ENCODE measurements around the gene ANKRD11. TPM values are rescaled to one million over a fixed set of nuclear protein-coding genes. Genes with fewer than 3 reads are reported as not detected.
A peak's percentile ranks its signal among the peaks of the same experiment; 100 is the strongest.

The ANKRD11 gene
- total and polyA plus RNA-seq, 8 donors = 90.7 to 123 (median 98.4) TPM

GRCh38 chr16:89273741-89274472, 216.5 kb downstream of the ANKRD11 start:
- DNase-seq (peak in 1 of 4 donors; percentile 59), ATAC-seq (no peak)
- H3K4me3 ChIP-seq = no peak overlapping the region
- H3K27me3 ChIP-seq = no peaks in the 10 kb centered on the region
- no peaks in the 10 kb centered on the region for H3K4me1 ChIP-seq
- peaks cover 0 to 100% of the 10 kb centered on the region in 2 donors for H3K36me3 ChIP-seq
- TF ChIP-seq, protein P1, sequence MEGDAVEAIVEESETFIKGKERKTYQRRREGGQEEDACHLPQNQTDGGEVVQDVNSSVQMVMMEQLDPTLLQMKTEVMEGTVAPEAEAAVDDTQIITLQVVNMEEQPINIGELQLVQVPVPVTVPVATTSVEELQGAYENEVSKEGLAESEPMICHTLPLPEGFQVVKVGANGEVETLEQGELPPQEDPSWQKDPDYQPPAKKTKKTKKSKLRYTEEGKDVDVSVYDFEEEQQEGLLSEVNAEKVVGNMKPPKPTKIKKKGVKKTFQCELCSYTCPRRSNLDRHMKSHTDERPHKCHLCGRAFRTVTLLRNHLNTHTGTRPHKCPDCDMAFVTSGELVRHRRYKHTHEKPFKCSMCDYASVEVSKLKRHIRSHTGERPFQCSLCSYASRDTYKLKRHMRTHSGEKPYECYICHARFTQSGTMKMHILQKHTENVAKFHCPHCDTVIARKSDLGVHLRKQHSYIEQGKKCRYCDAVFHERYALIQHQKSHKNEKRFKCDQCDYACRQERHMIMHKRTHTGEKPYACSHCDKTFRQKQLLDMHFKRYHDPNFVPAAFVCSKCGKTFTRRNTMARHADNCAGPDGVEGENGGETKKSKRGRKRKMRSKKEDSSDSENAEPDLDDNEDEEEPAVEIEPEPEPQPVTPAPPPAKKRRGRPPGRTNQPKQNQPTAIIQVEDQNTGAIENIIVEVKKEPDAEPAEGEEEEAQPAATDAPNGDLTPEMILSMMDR (IDR thresholded peaks at IDR 0.05) = no peak
- H3K9me3 ChIP-seq = no peaks in the 10 kb centered on the region
- intact Hi-C loops (cut with DNase I) = no loop called here
- H3K27ac ChIP-seq = no peak overlapping the region

- peaks cover 0 to 93% of the 10 kb centered on the region in 2 donors for H3K36me3 ChIP-seq
- TF ChIP-seq, protein P1 (IDR thresholded peaks at IDR 0.05) = no peak
- no peak overlapping the region for H3K27ac ChIP-seq
- no peak for ATAC-seq
- no peak overlapping the region for H3K4me3 ChIP-seq
- H3K9me3 ChIP-seq = no peaks in the 10 kb centered on the region
- intact Hi-C loops (cut with DNase I) = no loop called here
- DNase-seq = no peak
- H3K4me1 ChIP-seq = no peaks in the 10 kb centered on the region
- no peaks in the 10 kb centered on the region for H3K27me3 ChIP-seq
Measured at GRCh38 chr16:89272631-89273030, 217.7 kb downstream of the ANKRD11 start.

DNA sequence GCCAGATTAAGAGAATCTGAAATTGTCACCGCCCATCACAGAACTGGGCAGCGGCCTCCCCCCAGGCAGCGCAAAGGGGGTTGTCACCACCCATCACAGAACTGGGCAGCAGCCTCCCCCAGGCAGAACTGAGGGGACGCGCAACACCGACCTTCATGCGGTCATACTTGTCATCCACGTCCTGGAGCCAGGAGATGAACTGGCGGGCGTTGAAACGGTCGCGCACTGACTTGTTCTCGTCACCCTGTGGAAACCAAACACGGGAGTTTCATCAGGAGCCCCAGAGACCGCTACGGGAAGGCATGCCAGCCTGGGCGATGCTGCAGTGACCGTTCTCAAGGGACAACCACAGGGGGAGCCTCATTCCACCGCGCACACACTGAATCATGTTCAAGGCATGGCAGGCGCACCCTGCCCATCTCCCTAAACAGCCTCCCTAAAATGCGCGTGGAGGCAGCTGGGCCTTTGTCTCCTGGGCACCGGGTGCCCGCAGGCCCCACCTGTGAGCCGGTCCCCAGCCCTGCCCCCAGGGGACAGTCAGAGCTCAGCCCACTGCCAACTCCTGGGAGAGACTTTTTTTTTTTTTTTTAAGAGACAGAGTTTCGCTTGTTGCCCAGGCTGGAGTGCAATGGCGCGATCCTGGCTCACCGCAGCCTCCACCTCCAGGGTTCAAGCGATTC, 219.6 kb downstream of the ANKRD11 start:
- H3K4me1 ChIP-seq = no peaks in the 10 kb centered on the region
- no peak overlapping the region for H3K27ac ChIP-seq
- intact Hi-C loops (cut with DNase I) = no loop called here
- H3K27me3 ChIP-seq = no peaks in the 10 kb centered on the region
- H3K36me3 ChIP-seq = peaks cover 0 to 92% of the 10 kb centered on the region in 2 donors
- TF ChIP-seq, protein P1 (IDR thresholded peaks at IDR 0.05) = no peak
- H3K9me3 ChIP-seq = no peaks in the 10 kb centered on the region
- H3K4me3 ChIP-seq = no peak overlapping the region
- DNase-seq = peak in 1 of 4 donors; percentile 57
- no peak for ATAC-seq

DNA sequence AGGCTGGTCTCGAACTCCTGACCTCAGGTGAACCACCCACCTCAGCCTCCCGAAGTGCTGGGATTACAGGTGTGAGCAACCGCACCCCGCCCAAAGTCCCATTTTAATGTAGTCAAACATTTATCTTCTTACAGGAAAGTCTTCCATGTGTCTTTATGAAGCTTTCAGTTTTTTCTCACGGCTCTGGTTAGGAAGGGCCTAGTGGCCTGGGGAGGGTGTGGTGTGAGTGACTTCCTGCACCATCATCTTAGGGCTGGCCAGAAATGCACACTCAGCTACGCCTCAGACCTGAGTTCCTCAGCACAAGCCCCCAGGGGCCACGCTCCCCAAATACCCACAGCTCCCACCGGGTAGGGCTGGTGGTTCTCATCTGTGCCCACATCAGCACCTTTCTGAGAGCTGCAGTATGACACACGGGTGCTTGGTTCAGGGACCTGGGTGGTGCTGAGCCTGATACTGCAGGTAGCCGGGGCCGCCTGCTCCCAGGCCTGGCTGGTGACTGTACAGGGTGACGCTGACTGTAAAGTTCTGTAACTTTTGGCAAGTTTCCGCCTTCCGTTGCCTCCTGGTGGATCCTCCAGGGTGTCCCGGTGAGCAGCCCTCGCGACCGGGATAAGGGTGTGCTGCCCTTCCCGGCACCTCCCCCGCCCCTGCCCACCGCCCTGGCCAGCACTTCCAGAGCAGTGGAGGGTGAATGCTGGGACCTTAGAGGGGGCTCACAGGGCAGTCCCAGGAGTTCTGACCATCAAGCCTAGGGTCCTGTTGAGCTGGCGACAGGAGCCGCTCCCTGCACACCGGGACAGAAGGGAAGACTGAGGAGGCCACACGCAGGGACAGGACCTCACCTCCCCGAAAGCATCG, 220.3 kb downstream of the ANKRD11 start:
- DNase-seq (peak in 1 of 4 donors; percentile 41), ATAC-seq (no peak)
- H3K27me3 ChIP-seq = no peaks in the 10 kb centered on the region
- intact Hi-C loops (cut with DNase I) = no loop called here
- no peaks in the 10 kb centered on the region for H3K9me3 ChIP-seq
- no peak overlapping the region for H3K4me3 ChIP-seq
- peaks cover 0 to 92% of the 10 kb centered on the region in 2 donors for H3K36me3 ChIP-seq
- H3K4me1 ChIP-seq = no peaks in the 10 kb centered on the region
- no peak overlapping the region for H3K27ac ChIP-seq
- TF ChIP-seq, protein P1 (IDR thresholded peaks at IDR 0.05) = no peak

Measured in left lung (tissue), 10 donors.